ENCODE data around the gene OPCML.

The OPCML gene

GRCh38 chr11:132464939-132465338, 1067.4 kb downstream of the OPCML start:
- ChIA-PET CTCF (interaction anchor here (5.4 kb wide), 1 partner anchor 8 kb away, joined by 19 read pairs; no protein-coding TSS in a partner anchor), POLR2A (no interaction called here)
- TF ChIP-seq, protein P1, sequence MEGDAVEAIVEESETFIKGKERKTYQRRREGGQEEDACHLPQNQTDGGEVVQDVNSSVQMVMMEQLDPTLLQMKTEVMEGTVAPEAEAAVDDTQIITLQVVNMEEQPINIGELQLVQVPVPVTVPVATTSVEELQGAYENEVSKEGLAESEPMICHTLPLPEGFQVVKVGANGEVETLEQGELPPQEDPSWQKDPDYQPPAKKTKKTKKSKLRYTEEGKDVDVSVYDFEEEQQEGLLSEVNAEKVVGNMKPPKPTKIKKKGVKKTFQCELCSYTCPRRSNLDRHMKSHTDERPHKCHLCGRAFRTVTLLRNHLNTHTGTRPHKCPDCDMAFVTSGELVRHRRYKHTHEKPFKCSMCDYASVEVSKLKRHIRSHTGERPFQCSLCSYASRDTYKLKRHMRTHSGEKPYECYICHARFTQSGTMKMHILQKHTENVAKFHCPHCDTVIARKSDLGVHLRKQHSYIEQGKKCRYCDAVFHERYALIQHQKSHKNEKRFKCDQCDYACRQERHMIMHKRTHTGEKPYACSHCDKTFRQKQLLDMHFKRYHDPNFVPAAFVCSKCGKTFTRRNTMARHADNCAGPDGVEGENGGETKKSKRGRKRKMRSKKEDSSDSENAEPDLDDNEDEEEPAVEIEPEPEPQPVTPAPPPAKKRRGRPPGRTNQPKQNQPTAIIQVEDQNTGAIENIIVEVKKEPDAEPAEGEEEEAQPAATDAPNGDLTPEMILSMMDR (IDR thresholded peaks at IDR 0.05; ENCODE audit: control extremely low read depth, extremely low read depth, low read depth, missing control alignments): no peak
- no peak for DNase-seq (ENCODE audit: extremely low spot score)

- CTCF ChIA-PET: interaction anchor here (0.9 to 5.4 kb wide), 3 partner anchors 9 to 16 kb away, joined by 3 to 19 read pairs (median 3); no protein-coding TSS in a partner anchor
- DNase-seq (ENCODE audit: extremely low spot score): no peak
Observed at GRCh38 chr11:132464003-132464342, 1068.3 kb downstream of the OPCML start.

GRCh38 chr11:132463295-132464002, 1068.9 kb downstream of the OPCML start:
- ChIA-PET CTCF (interaction anchor here (0.9 to 5.4 kb wide), 3 partner anchors 10 to 16 kb away, joined by 3 to 19 read pairs (median 3); no protein-coding TSS in a partner anchor), POLR2A (no interaction called here)
- TF ChIP-seq, protein P1 (IDR thresholded peaks at IDR 0.05; ENCODE audit: control extremely low read depth, extremely low read depth, low read depth, missing control alignments): no peak
- no peak for DNase-seq (ENCODE audit: extremely low spot score)

More at GRCh38 chr11:132464003-132464342, 1068.3 kb downstream of the OPCML start:
- TF ChIP-seq, protein P1 (IDR thresholded peaks at IDR 0.05; ENCODE audit: control extremely low read depth, extremely low read depth, low read depth, missing control alignments): no peak
- POLR2A ChIA-PET: no interaction called here

GRCh38 chr11:132459736-132460135, 1072.6 kb downstream of the OPCML start:
- TF ChIP-seq, protein P1 (IDR thresholded peaks at IDR 0.05; ENCODE audit: control extremely low read depth, extremely low read depth, low read depth, missing control alignments): no peak
- DNase-seq (ENCODE audit: extremely low spot score): no peak
- ChIA-PET POLR2A (no interaction called here), CTCF (no interaction called here)

DNA sequence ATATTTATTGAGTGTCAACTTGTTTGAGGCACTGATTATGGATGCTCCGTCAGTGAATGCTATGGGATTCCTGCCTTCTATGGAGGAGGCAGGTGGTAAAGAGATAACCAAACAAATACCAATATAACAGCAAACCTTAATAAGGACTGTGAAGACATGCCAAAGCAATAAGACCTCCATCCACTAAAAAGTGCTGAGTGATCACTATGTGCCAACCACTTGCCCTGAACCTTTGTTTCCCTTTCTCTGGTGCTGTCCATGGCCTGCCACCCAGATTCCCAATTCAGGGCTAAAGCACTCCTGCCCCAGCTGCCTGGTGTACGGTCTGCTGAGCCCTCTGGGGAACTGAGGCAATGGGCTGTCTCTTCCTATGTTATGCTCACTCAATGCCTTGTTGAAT, 1074.9 kb downstream of the OPCML start:
- TF ChIP-seq, protein P1 (IDR thresholded peaks at IDR 0.05; ENCODE audit: control extremely low read depth, extremely low read depth, low read depth, missing control alignments): no peak
- CTCF ChIA-PET: no interaction called here
- DNase-seq (ENCODE audit: extremely low spot score): no peak
- POLR2A ChIA-PET: no interaction called here

DNA sequence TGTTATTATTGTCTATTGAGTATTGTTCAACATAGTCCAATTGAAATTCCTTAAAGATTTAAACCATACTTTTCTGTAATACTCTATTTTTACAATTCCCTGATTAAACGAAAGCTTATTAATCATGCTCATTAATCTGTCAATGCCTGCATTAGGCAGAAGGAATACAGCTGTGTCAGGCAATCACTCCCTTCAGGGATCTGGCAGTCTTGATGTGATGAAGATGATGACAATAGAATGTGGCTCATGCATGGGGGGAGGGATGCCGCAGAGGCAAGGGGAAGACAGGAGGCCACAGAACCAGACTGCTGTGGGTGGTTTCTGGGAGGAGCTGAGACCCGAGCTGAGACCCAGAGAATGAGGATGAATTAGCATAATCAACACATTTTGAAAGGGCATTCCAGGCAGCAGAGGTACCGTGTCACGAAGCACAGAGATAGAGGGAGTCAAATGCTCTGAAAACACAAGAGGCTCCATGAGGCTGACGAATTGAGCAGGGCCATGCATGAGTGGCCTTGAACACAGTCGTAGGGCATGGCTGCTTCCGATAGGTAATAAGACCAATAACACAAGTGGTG, 1075.5 kb downstream of the OPCML start:
- POLR2A ChIA-PET: no interaction called here
- TF ChIP-seq, protein P1 (IDR thresholded peaks at IDR 0.05; ENCODE audit: control extremely low read depth, extremely low read depth, low read depth, missing control alignments): no peak
- CTCF ChIA-PET: interaction anchor here (1.2 kb wide), 1 partner anchor 14 kb away, joined by 5 read pairs; no protein-coding TSS in a partner anchor
- DNase-seq (ENCODE audit: extremely low spot score): no peak
